GM12878 (cell line): Measurements from ENCODE around the gene HSPA1A.
"Not testable (repeated sequence)": the region's sequence is repeated elsewhere in the genome, so short reads cannot be mapped to it uniquely, and the experiment has no call there.

ENCODE experiments used
- EZH2 ChIP-seq: IDR thresholded peaks from 2 replicates; pipeline ENCODE4 v1.6.1; 2012; ENCODE audit warnings: low read depth, mild to moderate bottlenecking, control low read depth, inconsistent platforms, low read length, borderline replicate concordance; ENCODE audit not compliant: control insufficient read depth
- HDAC2 ChIP-seq: fragments of 200-600 bp; sonication (generic); IDR thresholded peaks from 2 replicates; pipeline ENCODE4 v1.6.1; 2017
- SMC3 ChIP-seq: IDR thresholded peaks from 2 replicates; pipeline ENCODE4 v1.6.1; 2011; ENCODE audit warnings: low read length, improper control_type of control experiment, borderline replicate concordance
- SRF ChIP-seq, 2 experiments: IDR thresholded peaks; 2 replicates each; pipeline ENCODE4 v1.6.1; 2011; ENCODE audit warnings: low read depth in 2 of 2, low read length in 2 of 2, mild to moderate bottlenecking in 1 of 2, moderate library complexity in 1 of 2
- TF ChIP-seq, protein P1 (sequence below), 3 experiments: IDR thresholded peaks in 2 of 3; conservative IDR thresholded peaks in 1 of 3; 2 replicates each; pipeline ENCODE4 v1.5.1; 2011; ENCODE audit warnings: low read depth in 3 of 3, low read length in 3 of 3, mild to moderate bottlenecking in 3 of 3, control low read depth in 2 of 3, moderate library complexity in 2 of 3, inconsistent platforms in 1 of 3, mixed read lengths in 1 of 3; ENCODE audit not compliant: control insufficient read depth in 2 of 3, insufficient read depth in 1 of 3; ENCODE audit errors: extremely low read depth in 1 of 3
- TF ChIP-seq, protein P2 (sequence below): IDR thresholded peaks from 2 replicates; pipeline ENCODE4 v1.6.1; 2011; ENCODE audit warnings: borderline replicate concordance, low read depth, mild to moderate bottlenecking, moderate library complexity, mixed read lengths, low read length; ENCODE audit not compliant: insufficient read depth; ENCODE audit errors: extremely low read length

DNA sequence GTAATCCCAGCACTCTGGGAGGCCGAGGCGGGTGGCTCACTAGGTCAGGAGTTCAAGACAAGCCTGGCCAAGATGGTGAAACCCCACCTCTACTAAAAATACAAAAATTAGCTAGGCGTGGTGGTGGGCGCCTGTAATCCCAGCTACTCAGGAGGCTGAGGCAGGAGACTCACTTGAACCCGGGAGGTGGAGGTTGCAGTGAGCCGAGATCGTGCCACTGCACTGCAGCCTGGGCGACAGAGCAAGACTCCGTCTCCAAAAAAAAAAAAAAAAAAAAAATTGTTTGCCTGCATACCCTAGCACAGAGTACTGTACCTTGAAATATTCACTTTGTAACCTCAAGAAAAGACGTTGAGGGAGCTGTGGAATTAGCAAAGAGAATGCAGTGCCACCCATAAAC lies 5.1 kb downstream of the HSPA1A start:
- not testable (repeated sequence) for TF ChIP-seq EZH2; HDAC2; SRF (IDR thresholded peaks at IDR 0.05; ENCODE audit: low read depth in 2 of 2, low read length in 2 of 2); SMC3
- TF ChIP-seq, protein P1, sequence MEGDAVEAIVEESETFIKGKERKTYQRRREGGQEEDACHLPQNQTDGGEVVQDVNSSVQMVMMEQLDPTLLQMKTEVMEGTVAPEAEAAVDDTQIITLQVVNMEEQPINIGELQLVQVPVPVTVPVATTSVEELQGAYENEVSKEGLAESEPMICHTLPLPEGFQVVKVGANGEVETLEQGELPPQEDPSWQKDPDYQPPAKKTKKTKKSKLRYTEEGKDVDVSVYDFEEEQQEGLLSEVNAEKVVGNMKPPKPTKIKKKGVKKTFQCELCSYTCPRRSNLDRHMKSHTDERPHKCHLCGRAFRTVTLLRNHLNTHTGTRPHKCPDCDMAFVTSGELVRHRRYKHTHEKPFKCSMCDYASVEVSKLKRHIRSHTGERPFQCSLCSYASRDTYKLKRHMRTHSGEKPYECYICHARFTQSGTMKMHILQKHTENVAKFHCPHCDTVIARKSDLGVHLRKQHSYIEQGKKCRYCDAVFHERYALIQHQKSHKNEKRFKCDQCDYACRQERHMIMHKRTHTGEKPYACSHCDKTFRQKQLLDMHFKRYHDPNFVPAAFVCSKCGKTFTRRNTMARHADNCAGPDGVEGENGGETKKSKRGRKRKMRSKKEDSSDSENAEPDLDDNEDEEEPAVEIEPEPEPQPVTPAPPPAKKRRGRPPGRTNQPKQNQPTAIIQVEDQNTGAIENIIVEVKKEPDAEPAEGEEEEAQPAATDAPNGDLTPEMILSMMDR (IDR thresholded peaks at IDR 0.05 in 2 of 3, conservative IDR thresholded peaks at IDR 0.05 in 1 of 3; ENCODE audit: control insufficient read depth in 2 of 3, extremely low read depth in 1 of 3, insufficient read depth in 1 of 3, low read depth in 3 of 3, low read length in 3 of 3) = not testable (repeated sequence)
- TF ChIP-seq, protein P2, sequence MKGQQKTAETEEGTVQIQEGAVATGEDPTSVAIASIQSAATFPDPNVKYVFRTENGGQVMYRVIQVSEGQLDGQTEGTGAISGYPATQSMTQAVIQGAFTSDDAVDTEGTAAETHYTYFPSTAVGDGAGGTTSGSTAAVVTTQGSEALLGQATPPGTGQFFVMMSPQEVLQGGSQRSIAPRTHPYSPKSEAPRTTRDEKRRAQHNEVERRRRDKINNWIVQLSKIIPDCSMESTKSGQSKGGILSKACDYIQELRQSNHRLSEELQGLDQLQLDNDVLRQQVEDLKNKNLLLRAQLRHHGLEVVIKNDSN = not testable (repeated sequence)
